HEK293 (cell line): Measurements from ENCODE around the gene USP13.

Source experiments
- KLF1 ChIP-seq: fragments of 450-650 bp; formaldehyde crosslinking; IDR thresholded peaks from 2 replicates; pipeline ENCODE4 v1.5.1; 2016; ENCODE audit warnings: missing biosample characterization, missing genetic modification characterization
- YY1 ChIP-seq: fragments of 450-650 bp; formaldehyde crosslinking; IDR thresholded peaks from 2 replicates; pipeline ENCODE4 v1.5.1; 2018; ENCODE audit warnings: missing biosample characterization, missing genetic modification characterization
- ZBTB7A ChIP-seq: fragments of 450-650 bp; formaldehyde crosslinking; IDR thresholded peaks from 2 replicates; pipeline ENCODE4 v1.5.1; 2016; ENCODE audit warnings: low read depth, missing biosample characterization, missing genetic modification characterization
- ZNF112 ChIP-seq: fragments of 450-650 bp; formaldehyde crosslinking; IDR thresholded peaks from 2 replicates; pipeline ENCODE4 v1.5.0; 2017; ENCODE audit warnings: missing biosample characterization, missing genetic modification characterization
- ZNF174 ChIP-seq: fragments of 450-650 bp; formaldehyde crosslinking; IDR thresholded peaks from 2 replicates; pipeline ENCODE4 v1.5.0; 2017; ENCODE audit warnings: missing biosample characterization, mild to moderate bottlenecking, missing genetic modification characterization
- ZNF302 ChIP-seq: fragments of 450-650 bp; formaldehyde crosslinking; IDR thresholded peaks from 2 replicates; pipeline ENCODE4 v1.5.1; 2016; ENCODE audit warnings: missing biosample characterization, missing genetic modification characterization, low read depth
- TF ChIP-seq, protein P1 (sequence below): fragments of 450-650 bp; formaldehyde crosslinking; IDR thresholded peaks from 2 replicates; pipeline ENCODE4 v1.5.1; 2016; ENCODE audit warnings: missing biosample characterization, missing genetic modification characterization
- TF ChIP-seq, protein P2 (sequence below): fragments of 450-650 bp; formaldehyde crosslinking; IDR thresholded peaks from 2 replicates; pipeline ENCODE4 v1.5.1; 2016; ENCODE audit warnings: missing biosample characterization, missing genetic modification characterization
- TF ChIP-seq, protein P3 (sequence below): fragments of 450-650 bp; formaldehyde crosslinking; IDR thresholded peaks from 2 replicates; pipeline ENCODE4 v1.5.1; 2016; ENCODE audit warnings: missing biosample characterization, missing genetic modification characterization

DNA sequence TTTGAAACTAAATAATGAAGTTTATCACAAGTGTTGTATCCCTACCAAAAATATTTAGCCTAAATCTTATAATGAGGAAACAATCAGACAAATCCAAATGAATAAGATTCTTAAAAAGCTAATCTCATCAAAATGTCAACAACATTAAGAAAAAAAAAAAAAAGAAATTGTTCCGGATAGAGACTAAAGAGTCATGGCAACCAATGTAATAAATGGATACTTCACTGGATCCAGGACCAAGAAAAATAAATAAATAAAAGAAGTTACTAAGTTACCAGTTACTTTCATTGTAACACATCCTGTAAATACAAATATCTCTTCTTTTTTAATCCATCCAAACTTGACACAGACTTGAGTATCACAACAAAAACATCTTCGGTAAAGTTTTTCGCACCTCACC, 49.0 kb upstream of the USP13 start:
- TF ChIP-seq, protein P1, sequence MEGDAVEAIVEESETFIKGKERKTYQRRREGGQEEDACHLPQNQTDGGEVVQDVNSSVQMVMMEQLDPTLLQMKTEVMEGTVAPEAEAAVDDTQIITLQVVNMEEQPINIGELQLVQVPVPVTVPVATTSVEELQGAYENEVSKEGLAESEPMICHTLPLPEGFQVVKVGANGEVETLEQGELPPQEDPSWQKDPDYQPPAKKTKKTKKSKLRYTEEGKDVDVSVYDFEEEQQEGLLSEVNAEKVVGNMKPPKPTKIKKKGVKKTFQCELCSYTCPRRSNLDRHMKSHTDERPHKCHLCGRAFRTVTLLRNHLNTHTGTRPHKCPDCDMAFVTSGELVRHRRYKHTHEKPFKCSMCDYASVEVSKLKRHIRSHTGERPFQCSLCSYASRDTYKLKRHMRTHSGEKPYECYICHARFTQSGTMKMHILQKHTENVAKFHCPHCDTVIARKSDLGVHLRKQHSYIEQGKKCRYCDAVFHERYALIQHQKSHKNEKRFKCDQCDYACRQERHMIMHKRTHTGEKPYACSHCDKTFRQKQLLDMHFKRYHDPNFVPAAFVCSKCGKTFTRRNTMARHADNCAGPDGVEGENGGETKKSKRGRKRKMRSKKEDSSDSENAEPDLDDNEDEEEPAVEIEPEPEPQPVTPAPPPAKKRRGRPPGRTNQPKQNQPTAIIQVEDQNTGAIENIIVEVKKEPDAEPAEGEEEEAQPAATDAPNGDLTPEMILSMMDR (tag by site-specific recombination): no peak
- no peak for TF ChIP-seq YY1 (tag by site-specific recombination)
- TF ChIP-seq, protein P2, sequence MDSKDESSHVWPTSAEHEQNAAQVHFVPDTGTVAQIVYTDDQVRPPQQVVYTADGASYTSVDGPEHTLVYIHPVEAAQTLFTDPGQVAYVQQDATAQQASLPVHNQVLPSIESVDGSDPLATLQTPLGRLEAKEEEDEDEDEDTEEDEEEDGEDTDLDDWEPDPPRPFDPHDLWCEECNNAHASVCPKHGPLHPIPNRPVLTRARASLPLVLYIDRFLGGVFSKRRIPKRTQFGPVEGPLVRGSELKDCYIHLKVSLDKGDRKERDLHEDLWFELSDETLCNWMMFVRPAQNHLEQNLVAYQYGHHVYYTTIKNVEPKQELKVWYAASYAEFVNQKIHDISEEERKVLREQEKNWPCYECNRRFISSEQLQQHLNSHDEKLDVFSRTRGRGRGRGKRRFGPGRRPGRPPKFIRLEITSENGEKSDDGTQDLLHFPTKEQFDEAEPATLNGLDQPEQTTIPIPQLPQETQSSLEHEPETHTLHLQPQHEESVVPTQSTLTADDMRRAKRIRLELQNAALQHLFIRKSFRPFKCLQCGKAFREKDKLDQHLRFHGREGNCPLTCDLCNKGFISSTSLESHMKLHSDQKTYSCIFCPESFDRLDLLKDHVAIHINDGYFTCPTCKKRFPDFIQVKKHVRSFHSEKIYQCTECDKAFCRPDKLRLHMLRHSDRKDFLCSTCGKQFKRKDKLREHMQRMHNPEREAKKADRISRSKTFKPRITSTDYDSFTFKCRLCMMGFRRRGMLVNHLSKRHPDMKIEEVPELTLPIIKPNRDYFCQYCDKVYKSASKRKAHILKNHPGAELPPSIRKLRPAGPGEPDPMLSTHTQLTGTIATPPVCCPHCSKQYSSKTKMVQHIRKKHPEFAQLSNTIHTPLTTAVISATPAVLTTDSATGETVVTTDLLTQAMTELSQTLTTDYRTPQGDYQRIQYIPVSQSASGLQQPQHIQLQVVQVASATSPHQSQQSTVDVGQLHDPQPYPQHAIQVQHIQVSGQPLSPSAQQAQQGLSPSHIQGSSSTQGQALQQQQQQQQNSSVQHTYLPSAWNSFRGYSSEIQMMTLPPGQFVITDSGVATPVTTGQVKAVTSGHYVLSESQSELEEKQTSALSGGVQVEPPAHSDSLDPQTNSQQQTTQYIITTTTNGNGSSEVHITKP (tag by site-specific recombination): no peak
- TF ChIP-seq ZNF112 (tag by site-specific recombination): no peak
- TF ChIP-seq, protein P3, sequence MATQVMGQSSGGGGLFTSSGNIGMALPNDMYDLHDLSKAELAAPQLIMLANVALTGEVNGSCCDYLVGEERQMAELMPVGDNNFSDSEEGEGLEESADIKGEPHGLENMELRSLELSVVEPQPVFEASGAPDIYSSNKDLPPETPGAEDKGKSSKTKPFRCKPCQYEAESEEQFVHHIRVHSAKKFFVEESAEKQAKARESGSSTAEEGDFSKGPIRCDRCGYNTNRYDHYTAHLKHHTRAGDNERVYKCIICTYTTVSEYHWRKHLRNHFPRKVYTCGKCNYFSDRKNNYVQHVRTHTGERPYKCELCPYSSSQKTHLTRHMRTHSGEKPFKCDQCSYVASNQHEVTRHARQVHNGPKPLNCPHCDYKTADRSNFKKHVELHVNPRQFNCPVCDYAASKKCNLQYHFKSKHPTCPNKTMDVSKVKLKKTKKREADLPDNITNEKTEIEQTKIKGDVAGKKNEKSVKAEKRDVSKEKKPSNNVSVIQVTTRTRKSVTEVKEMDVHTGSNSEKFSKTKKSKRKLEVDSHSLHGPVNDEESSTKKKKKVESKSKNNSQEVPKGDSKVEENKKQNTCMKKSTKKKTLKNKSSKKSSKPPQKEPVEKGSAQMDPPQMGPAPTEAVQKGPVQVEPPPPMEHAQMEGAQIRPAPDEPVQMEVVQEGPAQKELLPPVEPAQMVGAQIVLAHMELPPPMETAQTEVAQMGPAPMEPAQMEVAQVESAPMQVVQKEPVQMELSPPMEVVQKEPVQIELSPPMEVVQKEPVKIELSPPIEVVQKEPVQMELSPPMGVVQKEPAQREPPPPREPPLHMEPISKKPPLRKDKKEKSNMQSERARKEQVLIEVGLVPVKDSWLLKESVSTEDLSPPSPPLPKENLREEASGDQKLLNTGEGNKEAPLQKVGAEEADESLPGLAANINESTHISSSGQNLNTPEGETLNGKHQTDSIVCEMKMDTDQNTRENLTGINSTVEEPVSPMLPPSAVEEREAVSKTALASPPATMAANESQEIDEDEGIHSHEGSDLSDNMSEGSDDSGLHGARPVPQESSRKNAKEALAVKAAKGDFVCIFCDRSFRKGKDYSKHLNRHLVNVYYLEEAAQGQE (tag by site-specific recombination): no peak
- TF ChIP-seq ZBTB7A (tag by site-specific recombination): no peak
- TF ChIP-seq ZNF174: no peak
- TF ChIP-seq KLF1: no peak
- no peak for TF ChIP-seq ZNF302 (tag by site-specific recombination)
